Measurements from ENCODE around the gene KCNK15. TPM values are rescaled to one million over a fixed set of nuclear protein-coding genes. Genes with fewer than 3 reads are reported as not detected.
A peak's percentile ranks its signal among the peaks of the same experiment; 100 is the strongest.

KCNK15 gene
- total and polyA plus RNA-seq, 9 donors = 0.13 to 0.58 (median 0.36) TPM; not detected in 2

GRCh38 chr20:44714701-44715498, 30.8 kb upstream of the KCNK15 start, which contains the start of gene CCN5:
Gene CCN5, plus strand, starts transcription at chr20:44715369. Its CDS starts 22 bp downstream, at chr20:44715391.
- Histone ChIP-seq H3K36me3 (ENCODE audit: control insufficient read depth, insufficient read depth, low read length) (no peaks in the 10 kb centered on the region), H3K9me3 (replicated peaks; ENCODE audit: control insufficient read depth, low read depth, low read length) (no peaks in the 10 kb centered on the region), H3K4me3 (ENCODE audit: low read length) (no peak within 1 kb of the TSS), H3K4me1 (ENCODE audit: control insufficient read depth, insufficient read depth, low read length) (peaks cover 21% of the 10 kb centered on the region), H3K27ac (ENCODE audit: low read length) (no peak within 1 kb of the TSS), H3K27me3 (ENCODE audit: control insufficient read depth, insufficient read depth, low read length) (no peaks in the 10 kb centered on the region)
- 61% methylated on average over 19 of the region's 28 CpGs for WGBS (ENCODE audit: insufficient coverage)
- peak; percentile 80 for DNase-seq

GRCh38 chr20:44715499-44716308, 30.0 kb upstream of the KCNK15 start:
- Histone ChIP-seq H3K4me3 (ENCODE audit: low read length) (no peak overlapping the region), H3K4me1 (ENCODE audit: control insufficient read depth, insufficient read depth, low read length) (peaks cover 21% of the 10 kb centered on the region), H3K27ac (ENCODE audit: low read length) (no peak overlapping the region), H3K36me3 (ENCODE audit: control insufficient read depth, insufficient read depth, low read length) (no peaks in the 10 kb centered on the region), H3K27me3 (ENCODE audit: control insufficient read depth, insufficient read depth, low read length) (no peaks in the 10 kb centered on the region), H3K9me3 (replicated peaks; ENCODE audit: control insufficient read depth, low read depth, low read length) (no peaks in the 10 kb centered on the region)
- WGBS (ENCODE audit: insufficient coverage) = 88% methylated on average over 4 of the region's 5 CpGs
- DNase-seq = no peak

GRCh38 chr20:44716309-44717106, 29.2 kb upstream of the KCNK15 start:
- Histone ChIP-seq H3K27ac (ENCODE audit: low read length) (no peak overlapping the region), H3K36me3 (ENCODE audit: control insufficient read depth, insufficient read depth, low read length) (no peaks in the 10 kb centered on the region), H3K9me3 (replicated peaks; ENCODE audit: control insufficient read depth, low read depth, low read length) (no peaks in the 10 kb centered on the region), H3K4me3 (ENCODE audit: low read length) (no peak overlapping the region), H3K4me1 (ENCODE audit: control insufficient read depth, insufficient read depth, low read length) (peaks cover 21% of the 10 kb centered on the region), H3K27me3 (ENCODE audit: control insufficient read depth, insufficient read depth, low read length) (no peaks in the 10 kb centered on the region)
- WGBS (ENCODE audit: insufficient coverage) = 82% methylated on average over 11 of the region's 13 CpGs
- DNase-seq = no peak

- no peak overlapping the region for H3K4me3 ChIP-seq (ENCODE audit: low read length)
- no peak for DNase-seq
- WGBS (ENCODE audit: insufficient coverage) = 56% methylated on average over 6 of the region's 10 CpGs
- no peaks in the 10 kb centered on the region for H3K36me3 ChIP-seq (ENCODE audit: control insufficient read depth, insufficient read depth, low read length)
- peaks cover 21% of the 10 kb centered on the region for H3K4me1 ChIP-seq (ENCODE audit: control insufficient read depth, insufficient read depth, low read length)
- no peaks in the 10 kb centered on the region for H3K9me3 ChIP-seq (replicated peaks; ENCODE audit: control insufficient read depth, low read depth, low read length)
- no peaks in the 10 kb centered on the region for H3K27me3 ChIP-seq (ENCODE audit: control insufficient read depth, insufficient read depth, low read length)
- H3K27ac ChIP-seq (ENCODE audit: low read length) = no peak overlapping the region
These were observed 27.7 kb upstream of the KCNK15 start for GRCh38 chr20:44717986-44718385.

- Histone ChIP-seq H3K9me3 (replicated peaks; ENCODE audit: control insufficient read depth, low read depth, low read length) (no peaks in the 10 kb centered on the region), H3K36me3 (ENCODE audit: control insufficient read depth, insufficient read depth, low read length) (no peaks in the 10 kb centered on the region), H3K4me3 (ENCODE audit: low read length) (no peak overlapping the region), H3K27me3 (ENCODE audit: control insufficient read depth, insufficient read depth, low read length) (peaks cover 8% of the 10 kb centered on the region), H3K27ac (ENCODE audit: low read length) (no peak overlapping the region), H3K4me1 (ENCODE audit: control insufficient read depth, insufficient read depth, low read length) (peaks cover 13% of the 10 kb centered on the region)
- 90% methylated on average over 16 of the region's 19 CpGs for WGBS (ENCODE audit: insufficient coverage)
- no peak for DNase-seq
These were observed 25.8 kb upstream of the KCNK15 start for GRCh38 chr20:44719841-44720240.

DNA sequence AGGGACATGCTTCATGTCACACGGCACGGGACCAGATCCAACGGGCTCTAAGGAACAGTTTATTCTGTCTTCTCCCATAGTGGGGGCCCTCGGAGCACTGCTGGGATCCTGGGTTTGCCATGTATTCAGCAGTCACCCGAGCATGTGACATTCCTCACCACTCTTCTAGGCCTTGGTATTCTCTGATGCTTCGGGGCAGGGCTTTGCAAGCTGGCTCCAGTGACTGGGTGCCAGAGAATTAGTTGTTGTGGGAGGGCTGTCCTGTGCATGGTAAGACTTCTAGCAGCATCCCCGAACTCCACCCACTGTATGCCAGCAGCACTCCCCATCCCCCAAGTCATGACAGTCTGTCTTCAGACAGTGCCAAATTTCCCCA, 25.1 kb upstream of the KCNK15 start:
- Histone ChIP-seq H3K27ac (ENCODE audit: low read length) (no peak overlapping the region), H3K4me3 (ENCODE audit: low read length) (no peak overlapping the region), H3K4me1 (ENCODE audit: control insufficient read depth, insufficient read depth, low read length) (peaks cover 6% of the 10 kb centered on the region), H3K27me3 (ENCODE audit: control insufficient read depth, insufficient read depth, low read length) (peaks cover 8% of the 10 kb centered on the region), H3K9me3 (replicated peaks; ENCODE audit: control insufficient read depth, low read depth, low read length) (no peaks in the 10 kb centered on the region), H3K36me3 (ENCODE audit: control insufficient read depth, insufficient read depth, low read length) (no peaks in the 10 kb centered on the region)
- 34% methylated on average over 5 of the region's 7 CpGs for WGBS (ENCODE audit: insufficient coverage)
- DNase-seq = no peak

DNA sequence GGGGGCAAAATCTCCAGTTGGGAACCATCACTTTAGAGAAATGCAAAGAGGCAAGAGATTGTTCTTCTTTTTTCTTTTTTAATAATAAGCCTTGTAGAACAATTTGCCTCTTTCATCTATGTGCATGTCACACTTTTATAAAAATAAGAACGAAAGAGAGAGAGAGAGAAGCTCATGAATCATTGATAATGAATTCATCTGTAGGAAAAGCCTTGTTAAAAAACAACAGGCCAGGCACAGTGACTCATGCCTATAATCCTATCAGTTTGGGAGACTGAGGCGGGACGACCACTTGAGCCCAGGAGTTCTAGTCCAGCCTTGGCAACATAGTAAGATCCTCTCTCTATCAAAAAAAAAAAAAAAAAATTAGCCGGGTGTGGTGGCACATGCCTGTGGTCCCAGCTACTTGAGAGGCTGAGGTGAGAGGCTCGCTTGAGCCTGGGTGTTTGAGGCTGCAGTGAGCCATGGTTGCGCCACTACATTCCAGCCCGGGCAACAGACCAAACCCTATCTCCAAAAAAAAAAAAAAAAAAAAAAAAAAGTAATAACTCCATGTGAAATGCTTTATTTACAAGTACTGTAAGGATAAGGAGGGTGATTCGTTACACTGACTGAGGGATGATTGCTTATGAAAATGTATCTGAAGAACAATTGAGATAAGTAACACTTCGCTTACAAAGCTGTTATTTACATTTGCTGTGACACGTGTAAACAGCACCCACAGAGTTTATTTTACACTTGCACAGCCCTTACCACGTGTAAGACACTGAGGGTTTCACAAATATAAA, 24.5 kb upstream of the KCNK15 start:
- H3K27me3 ChIP-seq (ENCODE audit: control insufficient read depth, insufficient read depth, low read length) = peaks cover 11% of the 10 kb centered on the region
- DNase-seq = no peak
- WGBS (ENCODE audit: insufficient coverage) = no CpG with 5 or more reads among the region's 11 CpGs
- H3K36me3 ChIP-seq (ENCODE audit: control insufficient read depth, insufficient read depth, low read length) = no peaks in the 10 kb centered on the region
- no peak overlapping the region for H3K27ac ChIP-seq (ENCODE audit: low read length)
- peaks cover 2% of the 10 kb centered on the region for H3K4me1 ChIP-seq (ENCODE audit: control insufficient read depth, insufficient read depth, low read length)
- no peak overlapping the region for H3K4me3 ChIP-seq (ENCODE audit: low read length)
- H3K9me3 ChIP-seq (replicated peaks; ENCODE audit: control insufficient read depth, low read depth, low read length) = no peaks in the 10 kb centered on the region

DNA sequence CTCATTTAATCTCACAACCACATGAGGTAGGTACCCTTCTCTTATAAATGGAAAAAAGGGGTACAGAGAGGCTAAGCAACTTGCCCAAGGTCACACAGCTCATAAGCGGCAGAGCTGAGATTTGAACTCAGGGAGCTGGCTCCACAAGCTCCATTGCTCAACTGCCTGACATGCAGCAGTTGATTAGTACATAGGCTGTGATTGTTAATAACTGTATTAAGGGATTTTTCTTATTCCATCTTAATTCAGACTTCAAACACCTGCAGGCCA, 23.9 kb upstream of the KCNK15 start:
- no peaks in the 10 kb centered on the region for H3K4me1 ChIP-seq (ENCODE audit: control insufficient read depth, insufficient read depth, low read length)
- peaks cover 11% of the 10 kb centered on the region for H3K27me3 ChIP-seq (ENCODE audit: control insufficient read depth, insufficient read depth, low read length)
- no peak overlapping the region for H3K4me3 ChIP-seq (ENCODE audit: low read length)
- WGBS (ENCODE audit: insufficient coverage) = no CpG with 5 or more reads among the region's 1 CpG
- DNase-seq = no peak
- H3K27ac ChIP-seq (ENCODE audit: low read length) = no peak overlapping the region
- H3K36me3 ChIP-seq (ENCODE audit: control insufficient read depth, insufficient read depth, low read length) = no peaks in the 10 kb centered on the region
- H3K9me3 ChIP-seq (replicated peaks; ENCODE audit: control insufficient read depth, low read depth, low read length) = no peaks in the 10 kb centered on the region

GRCh38 chr20:44722990-44723389, 22.7 kb upstream of the KCNK15 start:
- Histone ChIP-seq H3K27ac (ENCODE audit: low read length) (no peak overlapping the region), H3K9me3 (replicated peaks; ENCODE audit: control insufficient read depth, low read depth, low read length) (no peaks in the 10 kb centered on the region), H3K4me3 (ENCODE audit: low read length) (no peak overlapping the region), H3K4me1 (ENCODE audit: control insufficient read depth, insufficient read depth, low read length) (no peaks in the 10 kb centered on the region), H3K27me3 (ENCODE audit: control insufficient read depth, insufficient read depth, low read length) (peaks cover 11% of the 10 kb centered on the region), H3K36me3 (ENCODE audit: control insufficient read depth, insufficient read depth, low read length) (no peaks in the 10 kb centered on the region)
- WGBS (ENCODE audit: insufficient coverage) = 0% methylated on average over 1 of the region's 2 CpGs
- DNase-seq = no peak

Measured in muscle of leg (tissue), 11 donors.